Stimulated activated CD8-positive, alpha-beta memory T cell treated with anti-CD3 and anti-CD28 coated beads, Interleukin-4, amount 100 ng/mL, for 4 hours (primary cell): Measurements from ENCODE around the gene NAT8L.

Experiments used
- DNase-seq, 2 donors: peaks; one replicate each; pipeline ENCODE4 v3.0.0-alpha.2; 2020; ENCODE audit warnings: low read depth in 2 of 2, low spot score in 1 of 2

NAT8L gene

GRCh38 chr4:2073808-2074481, 14.8 kb downstream of the NAT8L start:
- DNase-seq, result no peak

GRCh38 chr4:2074588-2074987, 15.5 kb downstream of the NAT8L start:
- DNase-seq, result no peak

- no peak for DNase-seq
Observed at GRCh38 chr4:2075171-2075986, 16.3 kb downstream of the NAT8L start.

- no peak for DNase-seq
Observed at GRCh38 chr4:2075987-2076907, 17.1 kb downstream of the NAT8L start.

- no peak for DNase-seq
Observed at GRCh38 chr4:2076908-2077536, 17.9 kb downstream of the NAT8L start.

GRCh38 chr4:2077537-2078460, 18.7 kb downstream of the NAT8L start:
- no peak for DNase-seq

- no peak for DNase-seq
Observed at GRCh38 chr4:2078584-2078983, 19.5 kb downstream of the NAT8L start.

- no peak for DNase-seq
Observed at GRCh38 chr4:2079006-2079405, 19.9 kb downstream of the NAT8L start.

- DNase-seq, result no peak
Observed at GRCh38 chr4:2079926-2080325, 20.8 kb downstream of the NAT8L start.

- no peak for DNase-seq
Observed at GRCh38 chr4:2080429-2081300, 21.5 kb downstream of the NAT8L start.

GRCh38 chr4:2081540-2081939, 22.4 kb downstream of the NAT8L start:
- no peak for DNase-seq

- DNase-seq, result no peak
Observed at GRCh38 chr4:2082118-2082517, 23.0 kb downstream of the NAT8L start.

- DNase-seq, result no peak
Observed at GRCh38 chr4:2082627-2083026, 23.5 kb downstream of the NAT8L start.

- no peak for DNase-seq
Observed at GRCh38 chr4:2083116-2083825, 24.1 kb downstream of the NAT8L start.

GRCh38 chr4:2083826-2084160, 24.7 kb downstream of the NAT8L start:
- no peak for DNase-seq

GRCh38 chr4:2084316-2084715, 25.2 kb downstream of the NAT8L start:
- no peak for DNase-seq

GRCh38 chr4:2085496-2085901, 26.4 kb downstream of the NAT8L start:
- DNase-seq, result no peak

GRCh38 chr4:2087170-2087569, 28.0 kb downstream of the NAT8L start:
- DNase-seq, result no peak

- no peak for DNase-seq
Observed at GRCh38 chr4:2089222-2089621, 30.1 kb downstream of the NAT8L start.
